Stomach smooth muscle (tissue), 2 donors: ENCODE data around the gene NUDT13.

ENCODE experiments used
- H3K27ac ChIP-seq: one replicate; pipeline ENCODE4 v1.7.0; 2013; ENCODE audit warnings: mild to moderate bottlenecking, low read length, inconsistent platforms
- H3K27me3 ChIP-seq, 2 donors: one replicate each; pipeline ENCODE4 v1.7.0; 2013; ENCODE audit warnings: low read length in 2 of 2; ENCODE audit not compliant: insufficient read depth in 2 of 2, control insufficient read depth in 1 of 2
- H3K36me3 ChIP-seq, 2 donors: one replicate each; pipeline ENCODE4 v1.7.0; 2013; ENCODE audit warnings: low read length in 2 of 2; ENCODE audit not compliant: control insufficient read depth in 2 of 2, insufficient read depth in 2 of 2
- H3K4me1 ChIP-seq: one replicate; pipeline ENCODE4 v1.7.0; 2013; ENCODE audit warnings: low read length; ENCODE audit not compliant: control insufficient read depth, insufficient read depth
- H3K4me3 ChIP-seq, 2 donors: one replicate each; pipeline ENCODE4 v1.7.0; 2013; ENCODE audit warnings: low read length in 2 of 2
- H3K9ac ChIP-seq, 2 donors: one replicate each; pipeline ENCODE4 v1.7.0; 2013; ENCODE audit warnings: low read length in 2 of 2, mild to moderate bottlenecking in 1 of 2
- H3K9me3 ChIP-seq, 2 donors: one replicate each; pipeline ENCODE4 v1.7.0; 2013; ENCODE audit warnings: low read length in 2 of 2; ENCODE audit not compliant: control insufficient read depth in 2 of 2
- donor health status: healthy.
- donor health status: Pancreatic carcinoma.

NUDT13 gene

DNA sequence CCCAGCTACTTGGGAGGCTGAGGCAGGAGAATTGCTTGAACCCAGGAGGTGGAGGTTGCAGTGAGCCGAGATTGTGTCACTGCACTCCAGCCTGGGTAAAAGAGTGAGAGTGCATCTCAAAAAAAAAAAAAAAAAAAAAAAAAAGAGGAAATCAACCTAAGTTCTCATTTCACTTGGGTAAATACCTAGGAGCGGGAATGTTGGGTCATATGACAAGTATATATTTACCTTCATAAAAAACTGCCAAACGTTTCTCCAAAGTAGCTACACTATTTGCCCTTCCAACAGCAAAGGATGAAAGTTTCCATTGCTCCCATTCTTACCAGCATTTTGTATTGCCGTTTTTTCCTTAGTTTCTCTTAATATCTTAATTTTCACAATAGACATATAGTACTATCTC, 23.4 kb upstream of the NUDT13 start:
- H3K36me3 ChIP-seq, result no peaks in the 10 kb centered on the region
- H3K27me3 ChIP-seq, result no peaks in the 10 kb centered on the region
- H3K9me3 ChIP-seq, result no peaks in the 10 kb centered on the region
- no peaks in the 10 kb centered on the region for H3K4me1 ChIP-seq
- H3K9ac ChIP-seq, result no peak overlapping the region
- H3K27ac ChIP-seq, result no peak overlapping the region
- H3K4me3 ChIP-seq, result no peak overlapping the region

GRCh38 chr10:73088304-73088703, 22.0 kb upstream of the NUDT13 start:
- no peak overlapping the region for H3K9ac ChIP-seq
- no peak overlapping the region for H3K27ac ChIP-seq
- H3K4me3 ChIP-seq, result no peak overlapping the region
- no peaks in the 10 kb centered on the region for H3K36me3 ChIP-seq
- H3K9me3 ChIP-seq, result no peaks in the 10 kb centered on the region
- H3K4me1 ChIP-seq, result no peaks in the 10 kb centered on the region
- H3K27me3 ChIP-seq, result no peaks in the 10 kb centered on the region

DNA sequence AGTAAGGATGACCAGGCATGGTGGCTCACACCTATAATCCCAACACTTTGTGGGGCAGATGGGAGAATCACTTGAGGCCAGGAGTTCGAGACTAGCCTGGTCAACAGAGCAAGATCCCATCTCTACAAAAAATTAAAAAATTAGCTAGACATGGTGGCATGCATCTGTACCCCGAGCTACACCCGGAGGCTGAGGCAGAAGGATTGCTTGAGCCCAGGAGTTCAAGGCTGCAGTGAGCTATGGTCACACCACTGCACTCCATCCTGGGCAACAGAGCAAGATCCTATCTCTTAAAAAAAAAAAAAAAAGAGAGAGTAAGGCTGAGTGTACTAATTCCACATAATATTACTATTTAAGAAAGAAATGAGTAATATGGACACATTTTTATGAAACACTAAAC, 17.4 kb upstream of the NUDT13 start:
- Histone ChIP-seq H3K9ac (no peak overlapping the region), H3K36me3 (no peaks in the 10 kb centered on the region), H3K27me3 (no peaks in the 10 kb centered on the region), H3K4me3 (no peak overlapping the region), H3K4me1 (peaks cover 17% of the 10 kb centered on the region), H3K27ac (no peak overlapping the region), H3K9me3 (no peaks in the 10 kb centered on the region)

DNA sequence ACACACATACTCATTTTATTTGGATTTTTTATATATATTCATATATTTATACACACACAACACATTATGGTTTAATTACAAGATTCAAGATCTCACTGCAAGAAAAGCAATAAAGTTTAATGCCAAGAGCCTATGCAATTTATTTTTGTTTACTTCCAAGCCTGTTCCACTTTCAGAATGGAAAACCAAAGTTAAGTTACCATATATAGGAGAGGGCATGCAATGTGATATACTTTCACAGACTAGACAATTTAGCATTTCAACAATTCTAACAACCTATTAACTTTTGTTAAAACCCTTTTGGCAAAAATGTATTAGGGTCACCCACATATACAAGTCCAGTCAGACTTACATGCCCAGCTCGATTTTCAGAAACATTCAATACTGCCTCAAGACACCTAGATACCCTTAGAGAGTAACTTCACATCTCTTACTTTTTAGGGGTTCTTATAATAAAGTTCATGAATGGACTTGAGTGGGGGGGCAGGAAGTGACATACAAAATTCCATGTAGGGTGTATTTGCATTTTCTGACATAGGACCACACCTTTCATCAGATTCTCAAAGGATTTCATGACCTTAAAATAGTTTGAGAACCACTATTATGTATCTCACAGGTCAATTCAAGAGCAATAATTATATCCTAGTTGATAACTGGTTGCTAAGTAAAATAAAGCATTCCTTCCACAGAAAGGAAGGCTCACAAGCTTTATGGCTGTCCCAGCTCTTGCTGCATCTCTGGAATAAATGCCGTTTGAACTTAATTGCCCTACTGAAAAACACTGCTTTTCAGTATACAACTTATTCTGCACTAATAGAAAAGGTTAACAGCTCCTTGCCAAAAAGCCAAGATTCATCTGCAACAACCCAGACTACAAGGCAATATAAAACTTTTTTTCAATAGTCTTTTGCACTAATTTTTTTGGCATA, 16.1 kb upstream of the NUDT13 start:
- no peak overlapping the region for H3K27ac ChIP-seq
- peaks cover 0 to under 1% of the 10 kb centered on the region in 2 donors for H3K36me3 ChIP-seq
- H3K27me3 ChIP-seq, result no peaks in the 10 kb centered on the region
- peaks cover 17% of the 10 kb centered on the region for H3K4me1 ChIP-seq
- no peaks in the 10 kb centered on the region for H3K9me3 ChIP-seq
- peak overlapping the region in 1 of 2 donors; percentile 80 for H3K9ac ChIP-seq
- peak overlapping the region; percentile 92 to 97 for H3K4me3 ChIP-seq

DNA sequence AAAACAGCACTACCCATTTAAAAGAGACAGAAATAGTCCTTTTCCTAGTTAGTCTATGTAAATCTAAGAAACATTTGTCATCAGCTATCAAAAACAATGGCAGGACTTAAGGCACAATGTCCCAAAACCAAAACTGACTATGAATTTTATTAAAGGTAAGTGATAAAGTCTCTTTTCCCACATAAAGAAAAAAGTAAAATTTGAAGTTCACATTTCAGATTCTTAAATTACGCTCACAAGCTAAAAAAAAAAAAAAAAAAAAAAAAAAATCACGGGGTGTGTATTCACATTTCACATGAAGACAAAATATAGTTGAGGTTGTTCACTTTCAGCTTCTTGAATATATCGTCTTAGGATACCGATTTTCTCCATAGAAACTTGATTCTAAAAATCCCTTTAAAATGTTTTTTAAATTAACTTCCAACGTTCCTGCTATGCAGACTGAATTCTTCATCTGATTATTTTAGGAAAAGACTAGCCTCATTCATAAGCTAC, 15.2 kb upstream of the NUDT13 start:
- H3K4me1 ChIP-seq, result peaks cover 17% of the 10 kb centered on the region
- peaks cover 0 to 3% of the 10 kb centered on the region in 2 donors for H3K36me3 ChIP-seq
- H3K9ac ChIP-seq, result peak overlapping the region; percentile 80 to 81
- no peak overlapping the region for H3K27ac ChIP-seq
- H3K9me3 ChIP-seq, result no peaks in the 10 kb centered on the region
- H3K27me3 ChIP-seq, result no peaks in the 10 kb centered on the region
- H3K4me3 ChIP-seq, result peak overlapping the region; percentile 92 to 97

GRCh38 chr10:73095481-73096021, 14.7 kb upstream of the NUDT13 start:
- Histone ChIP-seq H3K36me3 (peaks cover 0 to 3% of the 10 kb centered on the region in 2 donors), H3K9ac (peak overlapping the region; percentile 80 to 81), H3K9me3 (no peaks in the 10 kb centered on the region), H3K27ac (peak overlapping the region; percentile 91), H3K4me3 (peak overlapping the region; percentile 92 to 97), H3K27me3 (no peaks in the 10 kb centered on the region), H3K4me1 (peaks cover 17% of the 10 kb centered on the region)

- H3K27me3 ChIP-seq, result no peaks in the 10 kb centered on the region
Observed at GRCh38 chr10:73096041-73096448, 14.2 kb upstream of the NUDT13 start.

DNA sequence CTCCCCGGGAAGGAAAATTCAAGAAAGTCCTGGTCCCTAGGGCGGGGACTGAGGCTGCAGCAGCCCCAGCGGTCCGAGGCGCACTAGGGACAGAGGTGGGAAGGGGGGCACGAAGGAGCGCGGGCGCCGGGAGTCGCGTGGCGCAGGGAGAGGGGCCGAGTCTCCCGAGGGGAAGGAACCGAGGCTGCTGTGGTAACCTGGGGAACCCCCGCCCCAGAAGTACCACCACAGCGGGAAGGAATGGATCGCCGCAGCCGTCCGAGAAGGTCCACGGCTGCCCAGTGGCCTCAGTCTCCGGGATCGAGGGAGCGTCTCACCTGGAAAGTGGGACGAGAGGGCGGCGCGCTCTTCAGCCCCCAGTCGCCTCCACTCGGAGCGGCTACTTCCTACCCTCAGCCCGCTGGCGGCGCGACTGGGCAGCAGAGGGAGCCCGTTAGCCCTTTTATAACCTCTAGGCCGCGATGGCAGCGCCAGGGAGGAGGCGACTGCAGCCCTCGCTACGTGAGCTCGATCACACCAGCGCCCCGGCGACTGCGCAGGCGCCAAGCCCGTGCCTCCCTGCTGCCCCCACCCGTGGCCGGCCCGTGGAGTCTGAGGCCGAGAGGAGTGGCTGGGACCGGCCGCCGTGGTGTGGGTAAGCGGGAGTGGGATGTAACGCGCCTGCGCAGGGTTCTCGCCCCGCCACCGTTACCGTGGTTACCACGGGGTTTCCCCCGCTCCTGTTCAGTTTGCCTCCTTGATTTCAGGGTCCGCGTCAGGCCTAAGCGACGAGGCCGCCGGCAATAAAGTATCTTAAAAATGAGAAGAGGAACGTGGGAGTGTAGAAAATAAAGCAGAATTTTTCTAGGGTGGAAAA, 13.6 kb upstream of the NUDT13 start, which contains the start of gene P4HA1:
Gene P4HA1 (minus strand): TSS at position 418 of the 856 bp plus-strand sequence. CDS start 21,983 bp downstream, outside the sequence.
- Histone ChIP-seq H3K4me3 (peak within 1 kb of the TSS; percentile 92 to 97), H3K27ac (peak within 1 kb of the TSS; percentile 91), H3K4me1 (peaks cover 17% of the 10 kb centered on the region), H3K9me3 (no peaks in the 10 kb centered on the region), H3K9ac (peak within 1 kb of the TSS; percentile 80 to 88), H3K36me3 (peaks cover 0 to 3% of the 10 kb centered on the region in 2 donors), H3K27me3 (no peaks in the 10 kb centered on the region)

More at GRCh38 chr10:73096041-73096448, 14.2 kb upstream of the NUDT13 start:
- Histone ChIP-seq H3K4me3 (peak overlapping the region; percentile 92 to 97), H3K27ac (peak overlapping the region; percentile 91), H3K9ac (peak overlapping the region; percentile 80 to 81), H3K9me3 (no peaks in the 10 kb centered on the region), H3K4me1 (peaks cover 17% of the 10 kb centered on the region), H3K36me3 (peaks cover 0 to 3% of the 10 kb centered on the region in 2 donors)

DNA sequence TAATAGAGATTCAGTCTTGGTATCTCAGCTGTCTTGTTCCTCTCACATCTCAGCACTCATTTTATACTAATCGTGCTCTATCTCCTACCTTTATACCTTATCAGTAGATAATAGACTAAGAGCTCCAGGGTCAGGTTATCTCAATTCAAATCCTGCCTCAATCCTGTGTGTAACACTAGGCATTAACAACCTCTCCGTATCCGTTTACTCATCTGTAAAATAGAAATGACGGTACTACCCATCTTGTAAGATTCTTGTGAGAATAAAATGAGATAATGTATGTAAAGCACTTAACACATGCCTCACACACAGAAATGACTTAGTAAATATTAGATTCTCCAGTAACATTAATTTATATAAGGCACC, 13.0 kb upstream of the NUDT13 start:
- peak overlapping the region; percentile 64 to 92 for H3K4me3 ChIP-seq
- peaks cover 0 to 3% of the 10 kb centered on the region in 2 donors for H3K36me3 ChIP-seq
- H3K9ac ChIP-seq, result peak overlapping the region; percentile 80 to 88
- peaks cover 17% of the 10 kb centered on the region for H3K4me1 ChIP-seq
- H3K27me3 ChIP-seq, result no peaks in the 10 kb centered on the region
- no peaks in the 10 kb centered on the region for H3K9me3 ChIP-seq
- H3K27ac ChIP-seq, result peak overlapping the region; percentile 91

DNA sequence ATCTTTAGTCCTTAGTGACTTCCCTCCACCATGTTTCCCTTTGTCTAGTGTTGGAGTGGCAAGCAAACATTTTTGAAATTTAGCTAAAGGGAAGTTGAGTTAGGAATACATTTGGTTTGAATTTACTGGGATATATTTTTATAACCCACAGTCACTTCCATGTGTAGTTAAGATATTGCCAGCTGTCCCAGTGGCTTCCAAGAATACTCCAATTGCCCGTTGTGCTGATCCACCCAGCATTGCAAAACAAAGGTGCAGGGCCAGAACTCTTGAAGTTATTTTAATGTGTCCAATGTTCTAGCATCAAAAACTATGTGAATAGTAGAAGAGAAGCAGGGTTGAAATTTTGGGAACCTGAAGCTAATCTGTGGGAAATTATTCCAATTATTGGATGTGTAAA, 11.1 kb upstream of the NUDT13 start:
- Histone ChIP-seq H3K4me3 (no peak overlapping the region), H3K9ac (no peak overlapping the region), H3K9me3 (no peaks in the 10 kb centered on the region), H3K36me3 (peaks cover 3% of the 10 kb centered on the region in 2 donors), H3K4me1 (peaks cover 15% of the 10 kb centered on the region), H3K27me3 (no peaks in the 10 kb centered on the region), H3K27ac (no peak overlapping the region)
